ENCODE results near the gene SIPA1L3.

SIPA1L3 gene

GRCh38 chr19:37886571-37886970 is 20.4 kb upstream of the SIPA1L3 start:
- H3K9ac ChIP-seq (ENCODE audit: low read depth, low read length): no peak overlapping the region
- H3K9me3 ChIP-seq (ENCODE audit: insufficient read depth, low read depth, low read length): 0 out of 2 replicates have a peak, but pooled peaks cover 4% of the 10 kb centered on the region
- H3K27ac ChIP-seq (ENCODE audit: low read length): no peak overlapping the region
- H3K36me3 ChIP-seq (ENCODE audit: insufficient read depth, low read depth, low read length): no peaks in the 10 kb centered on the region
- H3K27me3 ChIP-seq (ENCODE audit: insufficient read depth, low read length): peaks cover 11% of the 10 kb centered on the region
- H3K4me1 ChIP-seq (ENCODE audit: insufficient read depth, low read length): no peaks in the 10 kb centered on the region
- no peak overlapping the region for H3K4me3 ChIP-seq (ENCODE audit: low read length)

- Histone ChIP-seq H3K36me3 (ENCODE audit: insufficient read depth, low read depth, low read length) (no peaks in the 10 kb centered on the region), H3K27ac (ENCODE audit: low read length) (no peak overlapping the region), H3K9ac (ENCODE audit: low read depth, low read length) (no peak overlapping the region), H3K4me3 (ENCODE audit: low read length) (no peak overlapping the region), H3K27me3 (ENCODE audit: insufficient read depth, low read length) (no peaks in the 10 kb centered on the region), H3K4me1 (ENCODE audit: insufficient read depth, low read length) (no peaks in the 10 kb centered on the region), H3K9me3 (ENCODE audit: insufficient read depth, low read depth, low read length) (no peaks in the 10 kb centered on the region)
Measured at GRCh38 chr19:37893845-37894575, 13.0 kb upstream of the SIPA1L3 start.

- no peak overlapping the region for H3K27ac ChIP-seq (ENCODE audit: low read length)
- no peak overlapping the region for H3K4me3 ChIP-seq (ENCODE audit: low read length)
- no peaks in the 10 kb centered on the region for H3K9me3 ChIP-seq (ENCODE audit: insufficient read depth, low read depth, low read length)
- H3K4me1 ChIP-seq (ENCODE audit: insufficient read depth, low read length): no peaks in the 10 kb centered on the region
- H3K9ac ChIP-seq (ENCODE audit: low read depth, low read length): no peak overlapping the region
- no peaks in the 10 kb centered on the region for H3K36me3 ChIP-seq (ENCODE audit: insufficient read depth, low read depth, low read length)
- no peaks in the 10 kb centered on the region for H3K27me3 ChIP-seq (ENCODE audit: insufficient read depth, low read length)
Measured at GRCh38 chr19:37896180-37896579, 10.8 kb upstream of the SIPA1L3 start.

- Histone ChIP-seq H3K9ac (ENCODE audit: low read depth, low read length) (no peak overlapping the region), H3K27ac (ENCODE audit: low read length) (no peak overlapping the region), H3K4me1 (ENCODE audit: insufficient read depth, low read length) (no peaks in the 10 kb centered on the region), H3K27me3 (ENCODE audit: insufficient read depth, low read length) (no peaks in the 10 kb centered on the region), H3K4me3 (ENCODE audit: low read length) (no peak overlapping the region), H3K9me3 (ENCODE audit: insufficient read depth, low read depth, low read length) (no peaks in the 10 kb centered on the region), H3K36me3 (ENCODE audit: insufficient read depth, low read depth, low read length) (no peaks in the 10 kb centered on the region)
Measured at GRCh38 chr19:37899453-37899852, 7.6 kb upstream of the SIPA1L3 start.

- H3K27me3 ChIP-seq (ENCODE audit: insufficient read depth, low read length): no peaks in the 10 kb centered on the region
- H3K9ac ChIP-seq (ENCODE audit: low read depth, low read length): no peak overlapping the region
- H3K4me1 ChIP-seq (ENCODE audit: insufficient read depth, low read length): no peaks in the 10 kb centered on the region
- no peaks in the 10 kb centered on the region for H3K36me3 ChIP-seq (ENCODE audit: insufficient read depth, low read depth, low read length)
- H3K27ac ChIP-seq (ENCODE audit: low read length): no peak overlapping the region
- H3K4me3 ChIP-seq (ENCODE audit: low read length): no peak overlapping the region
- no peaks in the 10 kb centered on the region for H3K9me3 ChIP-seq (ENCODE audit: insufficient read depth, low read depth, low read length)
Measured at GRCh38 chr19:37899966-37900365, 7.0 kb upstream of the SIPA1L3 start.

- H3K9ac ChIP-seq (ENCODE audit: low read depth, low read length): no peak overlapping the region
- no peak overlapping the region for H3K4me3 ChIP-seq (ENCODE audit: low read length)
- no peaks in the 10 kb centered on the region for H3K36me3 ChIP-seq (ENCODE audit: insufficient read depth, low read depth, low read length)
- no peaks in the 10 kb centered on the region for H3K27me3 ChIP-seq (ENCODE audit: insufficient read depth, low read length)
- no peaks in the 10 kb centered on the region for H3K9me3 ChIP-seq (ENCODE audit: insufficient read depth, low read depth, low read length)
- H3K27ac ChIP-seq (ENCODE audit: low read length): no peak overlapping the region
- H3K4me1 ChIP-seq (ENCODE audit: insufficient read depth, low read length): peaks cover 6% of the 10 kb centered on the region; the same call in 1 of the 2 replicates
Measured at GRCh38 chr19:37902668-37903067, 4.3 kb upstream of the SIPA1L3 start.

GRCh38 chr19:37903096-37903495 is 3.9 kb upstream of the SIPA1L3 start:
- H3K4me1 ChIP-seq (ENCODE audit: insufficient read depth, low read length): peaks cover 11% of the 10 kb centered on the region; the same call in 1 of the 2 replicates
- no peak overlapping the region for H3K9ac ChIP-seq (ENCODE audit: low read depth, low read length)
- no peaks in the 10 kb centered on the region for H3K9me3 ChIP-seq (ENCODE audit: insufficient read depth, low read depth, low read length)
- H3K27ac ChIP-seq (ENCODE audit: low read length): no peak overlapping the region
- H3K27me3 ChIP-seq (ENCODE audit: insufficient read depth, low read length): no peaks in the 10 kb centered on the region
- no peak overlapping the region for H3K4me3 ChIP-seq (ENCODE audit: low read length)
- no peaks in the 10 kb centered on the region for H3K36me3 ChIP-seq (ENCODE audit: insufficient read depth, low read depth, low read length)

GRCh38 chr19:37905946-37906868 is 801 bp upstream of the SIPA1L3 start, which contains the start of gene WDR87:
TSS of gene WDR87 (minus strand) at chr19:37906594. CDS start at chr19:37898239, 8,355 bp downstream.
- peak within 1 kb of the TSS; percentile 83 for H3K4me3 ChIP-seq (ENCODE audit: low read length)
- H3K9ac ChIP-seq (ENCODE audit: low read depth, low read length): peak within 1 kb of the TSS; percentile 79

GRCh38 chr19:37907735-37908455 is 887 bp downstream of the SIPA1L3 start:
- Histone ChIP-seq H3K9ac (ENCODE audit: low read depth, low read length) (peak overlapping the region; percentile 79; the same call in 1 of the 2 replicates), H3K4me3 (ENCODE audit: low read length) (peak overlapping the region; percentile 83), H3K9me3 (ENCODE audit: insufficient read depth, low read depth, low read length) (no peaks in the 10 kb centered on the region), H3K27me3 (ENCODE audit: insufficient read depth, low read length) (no peaks in the 10 kb centered on the region), H3K27ac (ENCODE audit: low read length) (no peak overlapping the region), H3K36me3 (ENCODE audit: insufficient read depth, low read depth, low read length) (no peaks in the 10 kb centered on the region), H3K4me1 (ENCODE audit: insufficient read depth, low read length) (peaks cover 15% of the 10 kb centered on the region; the same call in 1 of the 2 replicates)

More at GRCh38 chr19:37905946-37906868, 801 bp upstream of the SIPA1L3 start, which contains the start of gene WDR87:
- peak within 1 kb of the TSS; percentile 79 for H3K27ac ChIP-seq (ENCODE audit: low read length)
- peaks cover 15% of the 10 kb centered on the region; the same call in 1 of the 2 replicates for H3K4me1 ChIP-seq (ENCODE audit: insufficient read depth, low read length)
- H3K9me3 ChIP-seq (ENCODE audit: insufficient read depth, low read depth, low read length): no peaks in the 10 kb centered on the region
- no peaks in the 10 kb centered on the region for H3K36me3 ChIP-seq (ENCODE audit: insufficient read depth, low read depth, low read length)
- H3K27me3 ChIP-seq (ENCODE audit: insufficient read depth, low read length): no peaks in the 10 kb centered on the region

- H3K27me3 ChIP-seq (ENCODE audit: insufficient read depth, low read length): no peaks in the 10 kb centered on the region
- H3K4me3 ChIP-seq (ENCODE audit: low read length): 0 out of 2 replicates have a peak overlapping the region, but pooled peaks have one; percentile 24
- H3K27ac ChIP-seq (ENCODE audit: low read length): no peak overlapping the region
- no peaks in the 10 kb centered on the region for H3K9me3 ChIP-seq (ENCODE audit: insufficient read depth, low read depth, low read length)
- no peaks in the 10 kb centered on the region for H3K36me3 ChIP-seq (ENCODE audit: insufficient read depth, low read depth, low read length)
- H3K9ac ChIP-seq (ENCODE audit: low read depth, low read length): no peak overlapping the region
- H3K4me1 ChIP-seq (ENCODE audit: insufficient read depth, low read length): peaks cover 15% of the 10 kb centered on the region; the same call in 1 of the 2 replicates
Measured at GRCh38 chr19:37909661-37910199, 2.7 kb downstream of the SIPA1L3 start.

GRCh38 chr19:37914908-37915307 is 7.9 kb downstream of the SIPA1L3 start:
- no peaks in the 10 kb centered on the region for H3K9me3 ChIP-seq (ENCODE audit: insufficient read depth, low read depth, low read length)
- no peaks in the 10 kb centered on the region; the same call in 1 of the 2 replicates for H3K4me1 ChIP-seq (ENCODE audit: insufficient read depth, low read length)
- no peak overlapping the region for H3K9ac ChIP-seq (ENCODE audit: low read depth, low read length)
- H3K27me3 ChIP-seq (ENCODE audit: insufficient read depth, low read length): no peaks in the 10 kb centered on the region
- no peaks in the 10 kb centered on the region for H3K36me3 ChIP-seq (ENCODE audit: insufficient read depth, low read depth, low read length)
- no peak overlapping the region for H3K27ac ChIP-seq (ENCODE audit: low read length)
- no peak overlapping the region for H3K4me3 ChIP-seq (ENCODE audit: low read length)

Measured in iPS-20b (cell line).